Endothelial cell of umbilical vein (primary cell): ENCODE measurements around the gene SAP25.

ENCODE experiments used
- EZH2 ChIP-seq: IDR thresholded peaks from 2 replicates; pipeline ENCODE4 v1.6.1; 2012; ENCODE audit warnings: borderline replicate concordance, low read depth, mild to moderate bottlenecking, moderate library complexity, low read length, inconsistent platforms; ENCODE audit not compliant: severe bottlenecking
- FOS ChIP-seq: IDR thresholded peaks from 2 replicates; pipeline ENCODE4 v1.6.1; 2011; ENCODE audit warnings: mild to moderate bottlenecking, low read length, moderate library complexity, borderline replicate concordance; ENCODE audit not compliant: insufficient read depth
- GATA2 ChIP-seq: IDR thresholded peaks from 2 replicates; pipeline ENCODE4 v1.7.0; 2011; ENCODE audit warnings: low read depth, mild to moderate bottlenecking, moderate library complexity, mixed read lengths, low read length; ENCODE audit not compliant: insufficient read length, insufficient read depth
- JUN ChIP-seq: IDR thresholded peaks from 2 replicates; pipeline ENCODE4 v1.6.1; 2011; ENCODE audit warnings: borderline replicate concordance, low read depth; ENCODE audit not compliant: insufficient read length, insufficient read depth
- POLR2A ChIP-seq: IDR thresholded peaks from 2 replicates; pipeline ENCODE4 v1.6.1; 2012; ENCODE audit warnings: low read depth, mild to moderate bottlenecking, control low read depth, low read length
- POLR2AphosphoS5 ChIP-seq: IDR thresholded peaks from 2 replicates; pipeline ENCODE4 v1.6.1; 2012; ENCODE audit warnings: low read depth, mild to moderate bottlenecking, control low read depth, low read length, moderate library complexity; ENCODE audit not compliant: insufficient read depth
- TF ChIP-seq, protein P1 (sequence below), 2 donors: IDR thresholded peaks; 1 replicate in 1 of 2; 2 replicates in 1 of 2; pipeline ENCODE4 v1.5.1; 2011; ENCODE audit warnings: low read length in 2 of 2, mild to moderate bottlenecking in 2 of 2, moderate library complexity in 2 of 2, control low read depth in 1 of 2, inconsistent platforms in 1 of 2, low read depth in 1 of 2; ENCODE audit not compliant: insufficient read depth in 1 of 2; ENCODE audit errors: extremely low read depth in 1 of 2
- TF ChIP-seq, protein P2 (sequence below): IDR thresholded peaks from 2 replicates; pipeline ENCODE4 v1.6.1; 2011; ENCODE audit not compliant: insufficient read depth, insufficient read length

DNA sequence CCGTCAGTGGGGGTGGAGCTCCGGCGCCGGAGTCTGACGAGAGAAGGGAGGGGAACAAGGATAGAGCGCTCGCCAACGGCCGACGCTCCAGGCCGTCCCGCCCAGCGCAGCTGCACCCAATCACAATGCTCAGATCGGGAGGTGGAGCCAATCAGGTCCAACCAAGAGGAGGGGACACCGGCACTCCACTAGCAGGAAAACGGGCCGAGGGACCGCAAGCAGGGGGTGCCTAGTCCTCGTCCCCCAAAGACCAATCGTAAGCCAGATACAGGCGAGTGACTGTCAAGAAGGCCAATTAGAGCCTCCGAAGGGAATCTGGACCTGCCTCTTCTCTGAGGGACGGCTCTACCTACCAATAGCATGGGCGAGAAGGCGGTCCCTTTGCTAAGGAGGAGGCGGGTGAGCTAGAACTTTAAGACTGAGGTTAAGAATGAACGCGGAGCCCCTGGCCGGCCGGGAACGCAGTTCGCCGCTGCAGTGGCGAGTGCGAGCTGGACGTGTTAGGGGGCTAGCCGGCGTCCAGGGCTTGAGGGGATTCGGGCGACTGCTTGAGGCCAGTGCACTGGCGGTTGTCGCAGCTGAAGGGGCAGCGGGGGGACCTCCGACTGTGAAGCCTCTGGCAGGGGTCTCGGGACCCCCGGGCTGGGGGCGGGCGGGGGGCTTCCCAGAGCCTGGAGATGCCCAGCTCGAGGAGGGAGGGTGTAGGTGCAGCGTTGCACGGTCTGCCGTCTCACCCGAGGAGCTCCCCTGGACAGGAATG is 12.7 kb upstream of the SAP25 start, which contains the start of gene FBXO24:
- TF ChIP-seq, protein P1, sequence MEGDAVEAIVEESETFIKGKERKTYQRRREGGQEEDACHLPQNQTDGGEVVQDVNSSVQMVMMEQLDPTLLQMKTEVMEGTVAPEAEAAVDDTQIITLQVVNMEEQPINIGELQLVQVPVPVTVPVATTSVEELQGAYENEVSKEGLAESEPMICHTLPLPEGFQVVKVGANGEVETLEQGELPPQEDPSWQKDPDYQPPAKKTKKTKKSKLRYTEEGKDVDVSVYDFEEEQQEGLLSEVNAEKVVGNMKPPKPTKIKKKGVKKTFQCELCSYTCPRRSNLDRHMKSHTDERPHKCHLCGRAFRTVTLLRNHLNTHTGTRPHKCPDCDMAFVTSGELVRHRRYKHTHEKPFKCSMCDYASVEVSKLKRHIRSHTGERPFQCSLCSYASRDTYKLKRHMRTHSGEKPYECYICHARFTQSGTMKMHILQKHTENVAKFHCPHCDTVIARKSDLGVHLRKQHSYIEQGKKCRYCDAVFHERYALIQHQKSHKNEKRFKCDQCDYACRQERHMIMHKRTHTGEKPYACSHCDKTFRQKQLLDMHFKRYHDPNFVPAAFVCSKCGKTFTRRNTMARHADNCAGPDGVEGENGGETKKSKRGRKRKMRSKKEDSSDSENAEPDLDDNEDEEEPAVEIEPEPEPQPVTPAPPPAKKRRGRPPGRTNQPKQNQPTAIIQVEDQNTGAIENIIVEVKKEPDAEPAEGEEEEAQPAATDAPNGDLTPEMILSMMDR (IDR thresholded peaks at IDR 0.05; ENCODE audit: extremely low read depth in 1 of 2, insufficient read depth in 1 of 2, low read depth in 1 of 2, low read length in 2 of 2): no peak
- peak; percentile 61 for TF ChIP-seq POLR2AphosphoS5
- peak; percentile 72 for TF ChIP-seq POLR2A
- TF ChIP-seq EZH2: no peak
- TF ChIP-seq JUN: no peak
- no peak for TF ChIP-seq FOS
- no peak for TF ChIP-seq GATA2
- TF ChIP-seq, protein P2, sequence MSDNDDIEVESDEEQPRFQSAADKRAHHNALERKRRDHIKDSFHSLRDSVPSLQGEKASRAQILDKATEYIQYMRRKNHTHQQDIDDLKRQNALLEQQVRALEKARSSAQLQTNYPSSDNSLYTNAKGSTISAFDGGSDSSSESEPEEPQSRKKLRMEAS: no peak
